ENCODE data around the gene CELF2. TPM values are rescaled to one million over a fixed set of nuclear protein-coding genes. Genes with fewer than 3 reads are reported as not detected.

Gene CELF2
- total and polyA plus RNA-seq, 2 experiments from 2014 or later, result 14.4 to 26.5 TPM

DNA sequence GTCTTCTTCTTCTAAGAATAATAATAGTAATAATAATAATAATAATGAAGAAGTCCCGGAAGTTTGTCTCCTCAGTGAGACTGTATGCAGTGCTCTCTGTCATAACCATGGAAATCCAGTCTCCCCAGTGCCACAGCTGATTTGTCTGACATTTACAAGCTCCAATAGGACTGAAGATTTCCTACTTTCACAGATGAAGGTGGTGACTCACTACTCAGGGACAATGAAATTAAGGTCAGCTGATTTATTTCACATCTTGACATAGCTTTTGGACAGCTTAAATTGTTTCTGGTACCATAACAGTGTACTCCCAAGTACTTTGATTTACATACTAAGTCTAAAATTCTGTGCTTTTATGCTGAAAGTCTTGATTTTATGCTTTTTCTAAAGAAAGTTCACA lies 6.9 kb downstream of the CELF2 start:
- no peak overlapping the region for H3K27ac ChIP-seq
- 42 to 68% methylated on average over 1 of the region's 1 CpG for WGBS, 2 experiments (ENCODE audit: low coverage in 1 of 2, low lambda C conversion rate in 2 of 2, missing lambda C conversion rate in 2 of 2)
- no peaks in the 10 kb centered on the region for H3K9me3 ChIP-seq (ENCODE audit: low read depth)
- H3K4me2 ChIP-seq (ENCODE audit: unreplicated experiment), result no peak overlapping the region
- in situ Hi-C loops (cut with MboI), result no loop called here
- no peaks in the 10 kb centered on the region for H3K9me2 ChIP-seq (ENCODE audit: insufficient read depth)
- H3F3A ChIP-seq (ENCODE audit: insufficient read depth), result no peaks in the 10 kb centered on the region
- H3K27me3 ChIP-seq (replicated peaks; ENCODE audit: insufficient read depth), result peaks cover 4% of the 10 kb centered on the region; the same call in 1 of the 2 replicates
- no peak overlapping the region for H3K4me3 ChIP-seq
- no peaks in the 10 kb centered on the region for H4K20me1 ChIP-seq (ENCODE audit: insufficient read depth)
- no peak overlapping the region for H2AFZ ChIP-seq
- peak; percentile 68 for DNase-seq
- no peaks in the 10 kb centered on the region for H3K4me1 ChIP-seq (ENCODE audit: insufficient read depth)
- no peaks in the 10 kb centered on the region for H3K36me3 ChIP-seq (ENCODE audit: low read depth)
- no peak overlapping the region for H3K9ac ChIP-seq
- no peaks in the 10 kb centered on the region for H3K79me2 ChIP-seq (ENCODE audit: insufficient read depth)
- TF ChIP-seq EZH2phosphoT487 (IDR thresholded peaks at IDR 0.05; ENCODE audit: insufficient read depth, low read depth), result no peak
- TF ChIP-seq EZH2 (IDR thresholded peaks at IDR 0.05; ENCODE audit: insufficient read depth, poor library complexity, severe bottlenecking), result no peak

- no peak overlapping the region for H3K9ac ChIP-seq
- 73 to 78% methylated on average over 7 of the region's 7 CpGs for WGBS, 2 experiments (ENCODE audit: low coverage in 1 of 2, low lambda C conversion rate in 2 of 2, missing lambda C conversion rate in 2 of 2)
- in situ Hi-C loops (cut with MboI), result loop anchor here (25.0 kb wide), 1 partner anchor 1689 kb away; no protein-coding TSS in a partner anchor
Observed at GRCh38 chr10:11025978-11026377, 8.3 kb downstream of the CELF2 start.

DNA sequence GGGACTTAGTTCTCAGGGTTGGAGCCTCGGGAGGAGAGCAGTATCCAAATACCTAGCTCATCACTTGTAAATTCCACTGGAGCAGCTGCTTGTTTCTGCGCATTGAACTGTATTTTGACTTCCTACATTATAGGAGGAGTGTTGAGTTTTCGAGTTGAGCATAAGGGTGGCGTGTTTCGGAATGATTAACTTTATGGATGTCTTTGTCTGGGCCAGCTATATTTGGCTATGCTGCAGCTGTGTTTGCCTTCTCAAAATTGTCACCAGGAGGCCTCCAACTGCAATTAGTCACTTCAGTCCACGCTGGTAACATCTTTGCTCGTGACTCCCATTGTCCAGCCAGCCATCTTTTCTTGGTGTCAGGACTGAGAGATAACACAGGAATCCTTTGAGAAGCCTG lies 9.1 kb downstream of the CELF2 start:
- H3K4me2 ChIP-seq (ENCODE audit: unreplicated experiment), result no peak overlapping the region
- peak; percentile 32 for DNase-seq
- H3K4me3 ChIP-seq, result no peak overlapping the region
- H3K27ac ChIP-seq, result no peak overlapping the region
- H3K9ac ChIP-seq, result no peak overlapping the region
- H4K20me1 ChIP-seq (ENCODE audit: insufficient read depth), result no peaks in the 10 kb centered on the region
- H2AFZ ChIP-seq, result no peak overlapping the region
- TF ChIP-seq EZH2 (IDR thresholded peaks at IDR 0.05; ENCODE audit: insufficient read depth, poor library complexity, severe bottlenecking), result no peak
- no peak for TF ChIP-seq EZH2phosphoT487 (IDR thresholded peaks at IDR 0.05; ENCODE audit: insufficient read depth, low read depth)
- no peaks in the 10 kb centered on the region for H3K36me3 ChIP-seq (ENCODE audit: low read depth)
- no peaks in the 10 kb centered on the region for H3K4me1 ChIP-seq (ENCODE audit: insufficient read depth)
- no peaks in the 10 kb centered on the region for H3K79me2 ChIP-seq (ENCODE audit: insufficient read depth)
- no peaks in the 10 kb centered on the region for H3K9me3 ChIP-seq (ENCODE audit: low read depth)
- H3K9me2 ChIP-seq (ENCODE audit: insufficient read depth), result no peaks in the 10 kb centered on the region
- WGBS, 2 experiments (ENCODE audit: low coverage in 1 of 2, low lambda C conversion rate in 2 of 2, missing lambda C conversion rate in 2 of 2), result 35 to 41% methylated on average over 7 of the region's 7 CpGs
- in situ Hi-C loops (cut with MboI), result loop anchor here (25.0 kb wide), 1 partner anchor 1689 kb away; no protein-coding TSS in a partner anchor
- no peaks in the 10 kb centered on the region for H3F3A ChIP-seq (ENCODE audit: insufficient read depth)
- no peaks in the 10 kb centered on the region for H3K27me3 ChIP-seq (replicated peaks; ENCODE audit: insufficient read depth)

More at GRCh38 chr10:11025978-11026377, 8.3 kb downstream of the CELF2 start:
- no peaks in the 10 kb centered on the region for H3K4me1 ChIP-seq (ENCODE audit: insufficient read depth)
- H3K36me3 ChIP-seq (ENCODE audit: low read depth), result no peaks in the 10 kb centered on the region
- H3K27me3 ChIP-seq (replicated peaks; ENCODE audit: insufficient read depth), result no peaks in the 10 kb centered on the region
- no peaks in the 10 kb centered on the region for H3K9me2 ChIP-seq (ENCODE audit: insufficient read depth)
- DNase-seq, result no peak
- H3K79me2 ChIP-seq (ENCODE audit: insufficient read depth), result no peaks in the 10 kb centered on the region
- TF ChIP-seq EZH2 (IDR thresholded peaks at IDR 0.05; ENCODE audit: insufficient read depth, poor library complexity, severe bottlenecking) (no peak), EZH2phosphoT487 (IDR thresholded peaks at IDR 0.05; ENCODE audit: insufficient read depth, low read depth) (no peak)
- no peaks in the 10 kb centered on the region for H4K20me1 ChIP-seq (ENCODE audit: insufficient read depth)
- H3F3A ChIP-seq (ENCODE audit: insufficient read depth), result no peaks in the 10 kb centered on the region
- H2AFZ ChIP-seq, result no peak overlapping the region
- no peaks in the 10 kb centered on the region for H3K9me3 ChIP-seq (ENCODE audit: low read depth)
- no peak overlapping the region for H3K27ac ChIP-seq
- H3K4me3 ChIP-seq, result no peak overlapping the region
- no peak overlapping the region for H3K4me2 ChIP-seq (ENCODE audit: unreplicated experiment)

- in situ Hi-C loops (cut with MboI), result loop anchor here (25.0 kb wide), 1 partner anchor 1697 kb away; no protein-coding TSS in a partner anchor
- no peak for DNase-seq
- H4K20me1 ChIP-seq (ENCODE audit: insufficient read depth), result no peaks in the 10 kb centered on the region
- no peak overlapping the region for H3K4me2 ChIP-seq (ENCODE audit: unreplicated experiment)
- no peak for TF ChIP-seq EZH2phosphoT487 (IDR thresholded peaks at IDR 0.05; ENCODE audit: insufficient read depth, low read depth)
- no peak for TF ChIP-seq EZH2 (IDR thresholded peaks at IDR 0.05; ENCODE audit: insufficient read depth, poor library complexity, severe bottlenecking)
- H3K4me1 ChIP-seq (ENCODE audit: insufficient read depth), result peaks cover 19% of the 10 kb centered on the region
- H3K27me3 ChIP-seq (replicated peaks; ENCODE audit: insufficient read depth), result no peaks in the 10 kb centered on the region
- H3K9me2 ChIP-seq (ENCODE audit: insufficient read depth), result no peaks in the 10 kb centered on the region
- H3K36me3 ChIP-seq (ENCODE audit: low read depth), result no peaks in the 10 kb centered on the region
- H3K9ac ChIP-seq, result peak overlapping the region; percentile 30; the same call in 1 of the 2 replicates
- no peak overlapping the region for H3K27ac ChIP-seq
- whole genome bisulfite sequencing, 2 experiments (ENCODE audit: low coverage in 1 of 2, low lambda C conversion rate in 2 of 2, missing lambda C conversion rate in 2 of 2), result 31% methylated on average over 7 of the region's 7 CpGs
- H3K4me3 ChIP-seq, result no peak overlapping the region
- no peaks in the 10 kb centered on the region for H3K79me2 ChIP-seq (ENCODE audit: insufficient read depth)
- no peaks in the 10 kb centered on the region for H3K9me3 ChIP-seq (ENCODE audit: low read depth)
- peaks cover 7% of the 10 kb centered on the region; the same call in 1 of the 2 replicates for H3F3A ChIP-seq (ENCODE audit: insufficient read depth)
- no peak overlapping the region for H2AFZ ChIP-seq
Observed at GRCh38 chr10:11034762-11035161, 17.1 kb downstream of the CELF2 start.

Data from GM23248 (cell line).